K562 (cell line): Measurements from ENCODE around the gene AHI1. TPM values are rescaled to one million over a fixed set of nuclear protein-coding genes. Genes with fewer than 3 reads are reported as not detected.

Source experiments
- ATAC-seq: fragments of 200-7000 bp; cut with Tn5 transposase; 3 replicates; pipeline ENCODE4 v1.9.1; 2020; ENCODE audit warnings: moderate library complexity
- BruUV-seq: library from RNA; stranded (reverse); fragments of 400-500 nt; replicated peaks from 2 replicates; lab custom pipeline; 2021; lab: Mats Ljungman, UMichigan
- CTCF ChIA-PET: fragments of 300-600 bp; formaldehyde crosslinking; extraction: SDS; loops from one replicate; lab custom pipeline; 2021; ENCODE audit warnings: low intra/inter-chr PET ratio; lab: Yijun Ruan, JAX
- POLR2A ChIA-PET: fragments of 300-600, 350-650 bp; sonication (Branson Sonifier 250); formaldehyde crosslinking; extraction: SDS; loops from one replicate; lab custom pipeline; 2021; ENCODE audit warnings: antibody characterized with exemption, inconsistent platforms; lab: Yijun Ruan, JAX
- DNase-seq, 4 experiments: peaks; one replicate each; pipeline versions ENCODE4 v3.0.0 to v3.0.0-alpha.2; 2011 to 2018; ENCODE audit warnings: low spot score in 3 of 4, mixed read lengths in 3 of 4; ENCODE audit errors: extremely low read depth in 1 of 4
- FAIRE-seq: peaks from 2 replicates; lab custom pipeline; 2011; peaks lifted over from hg19 to GRCh38; lab: Jason Lieb, UNC
- H2AFZ ChIP-seq: 2 replicates; pipeline ENCODE4 v1.6.0; 2011; ENCODE audit warnings: low read depth, low read length, control low read depth, inconsistent platforms
- H3K27ac ChIP-seq: fragments of 200-600 bp; 3 replicates; pipeline ENCODE4 v1.8.0; 2011; ENCODE audit warnings: low read depth, mild to moderate bottlenecking, control low read depth, inconsistent platforms, low read length, moderate library complexity, mixed read lengths; ENCODE audit errors: extremely low read depth
- H3K27me3 ChIP-seq, 2 experiments: fragments of 300-600 bp in 1 of 2; 2 replicates in 1 of 2; 3 replicates in 1 of 2; pipeline versions ENCODE4 v1.6.0 to v1.8.0; 2011; ENCODE audit warnings: inconsistent platforms in 2 of 2, low read length in 2 of 2, mild to moderate bottlenecking in 1 of 2, mixed read lengths in 1 of 2, moderate library complexity in 1 of 2; ENCODE audit not compliant: control insufficient read depth in 2 of 2, insufficient read depth in 2 of 2
- H3K36me3 ChIP-seq: fragments of 300-600 bp; 3 replicates; pipeline ENCODE4 v1.8.0; 2011; ENCODE audit warnings: mild to moderate bottlenecking, low read length, inconsistent platforms; ENCODE audit not compliant: control insufficient read depth, insufficient read depth
- H3K4me1 ChIP-seq, 2 experiments: fragments of 200-600 bp in 1 of 2; replicated peaks in 1 of 2; 2 replicates in 1 of 2; 3 replicates in 1 of 2; pipeline versions ENCODE4 v1.5.1 to v1.8.0; 2011; ENCODE audit warnings: inconsistent platforms in 2 of 2, low read length in 2 of 2, mild to moderate bottlenecking in 1 of 2, mixed read lengths in 1 of 2, moderate library complexity in 1 of 2; ENCODE audit not compliant: control insufficient read depth in 2 of 2, insufficient read depth in 2 of 2
- H3K4me2 ChIP-seq: 2 replicates; pipeline ENCODE4 v1.6.1; 2011; ENCODE audit warnings: low read length, control low read depth, inconsistent platforms, mixed read lengths; ENCODE audit not compliant: insufficient read depth
- H3K4me3 ChIP-seq: fragments of 200-600 bp; sonication (generic), shearing (Covaris generic); 2 replicates; pipeline ENCODE4 v1.5.1; 2016; ENCODE audit warnings: control low read depth, inconsistent platforms
- H3K79me2 ChIP-seq: fragments of 200-600 bp; 3 replicates; pipeline ENCODE4 v1.8.0; 2011; ENCODE audit warnings: low read length, inconsistent platforms; ENCODE audit not compliant: control insufficient read depth, insufficient read depth
- H3K9ac ChIP-seq, 2 experiments: 2 replicates each; pipeline versions ENCODE4 v1.6.0 to v1.6.1; 2011; ENCODE audit warnings: low read depth in 2 of 2, low read length in 2 of 2, control low read depth in 1 of 2, inconsistent platforms in 1 of 2, mild to moderate bottlenecking in 1 of 2, mixed read lengths in 1 of 2; ENCODE audit not compliant: insufficient read depth in 1 of 2
- H3K9me1 ChIP-seq: one replicate; pipeline ENCODE4 v1.6.0; 2011; ENCODE audit warnings: inconsistent platforms, mild to moderate bottlenecking, low read length, moderate library complexity; ENCODE audit not compliant: control insufficient read depth, insufficient read depth
- H3K9me3 ChIP-seq: replicated peaks from 2 replicates; pipeline ENCODE4 v1.5.1; 2011; ENCODE audit warnings: low read depth, low read length, inconsistent platforms; ENCODE audit not compliant: control insufficient read depth, insufficient read depth
- H4K20me1 ChIP-seq: replicated peaks from 2 replicates; pipeline ENCODE4 v1.6.1; 2011; ENCODE audit warnings: low read length, inconsistent platforms, mixed read lengths; ENCODE audit not compliant: control insufficient read depth, insufficient read depth
- CC2D1A ChIP-seq: fragments of 450-650 bp; IDR thresholded peaks from 2 replicates; pipeline ENCODE4 v1.6.1; 2017; ENCODE audit warnings: mild to moderate bottlenecking
- CREBBP ChIP-seq: IDR thresholded peaks from one replicate; pipeline ENCODE4 v1.6.1; 2012; ENCODE audit warnings: low read depth, mild to moderate bottlenecking, control low read depth, inconsistent platforms, low read length
- ETS2 ChIP-seq: IDR thresholded peaks from 2 replicates; pipeline ENCODE4 v1.6.1; 2016; ENCODE audit warnings: borderline replicate concordance, missing genetic modification characterization, mild to moderate bottlenecking, moderate library complexity, missing compliant biosample characterization; ENCODE audit not compliant: poor library complexity, severe bottlenecking
- HDAC2 ChIP-seq: fragments of 450-650 bp; IDR thresholded peaks from 2 replicates; pipeline ENCODE4 v1.6.1; 2016; ENCODE audit warnings: mild to moderate bottlenecking
- HMG20B ChIP-seq: fragments of 250-450 bp; sonication (Bioruptor Pico); IDR thresholded peaks from 2 replicates; pipeline ENCODE4 v1.5.0; 2021; ENCODE audit warnings: mild to moderate bottlenecking
- MLLT1 ChIP-seq, 2 experiments: fragments of 450-650 bp; IDR thresholded peaks; 2 replicates each; pipeline ENCODE4 v1.6.1; 2016
- SIN3A ChIP-seq, 2 experiments: fragments of 150-350 bp in 1 of 2; IDR thresholded peaks; 2 replicates each; pipeline ENCODE4 v1.6.1; 2011 to 2016; ENCODE audit warnings: borderline replicate concordance in 2 of 2, low read depth in 2 of 2, low read length in 2 of 2, mild to moderate bottlenecking in 2 of 2, moderate library complexity in 2 of 2; ENCODE audit not compliant: control insufficient read depth in 1 of 2
- ZNF384 ChIP-seq: IDR thresholded peaks from 2 replicates; pipeline ENCODE4 v1.6.1; 2012; ENCODE audit warnings: low read depth, low read length, improper control_type of control experiment
- WGBS: fragments of 100-300 bp; shearing (Covaris generic); methylation state at CpG from one replicate; pipeline ENCODE4 v1.1.6; 2016; ENCODE audit warnings: low coverage, mixed read lengths; ENCODE audit not compliant: insufficient coverage; ENCODE audit errors: missing lambda C conversion rate; 5-methylcytosine and 5-hydroxymethylcytosine counted together
- in situ Hi-C: fragments of 300-500 bp; cut with MboI; formaldehyde crosslinking; loops from 4 replicates; pipeline ENCODE4 v1.15.0; 2018; ENCODE audit warnings: inconsistent platforms, mixed read lengths
- intact Hi-C: fragments of 100-400 bp; cut with micrococcal nuclease; formaldehyde crosslinking; loops from 2 replicates; pipeline ENCODE4 v1.14.2; 2022
- polyA plus RNA-seq, 8 experiments: library from polyadenylated mRNA; depleted of rRNA in 4 of 8; stranded (reverse) in 5 of 8; unstranded in 3 of 8; fragments of >200 nt; fragmentation: Nextera tagmentation in 2 of 8; fragmentation: Illumina TruSeq in 1 of 8; extraction: Ambion mirVana in 2 of 8; extraction: Trizol in 1 of 8; gene quantifications; 2 replicates each; pipeline versions ENCODE4 v1.2.1 to v1.2.3, GENCODE V29; 2011 to 2014; ENCODE audit warnings: inconsistent platforms in 1 of 8, missing spikeins in 1 of 8
- total RNA-seq, 7 experiments: library from RNA; depleted of rRNA in 6 of 7; stranded (reverse); fragments of >200 nt in 6 of 7; fragmentation: Illumina TruSeq in 2 of 7; extraction: Trizol in 2 of 7; gene quantifications; 2 replicates each; pipeline versions ENCODE4 v1.2.1 to v1.2.3, GENCODE V29; 2011 to 2021; ENCODE audit warnings: low replicate concordance in 1 of 7
- TF ChIP-seq, protein P1 (sequence below): IDR thresholded peaks from 2 replicates; pipeline ENCODE4 v1.6.1; 2011; ENCODE audit warnings: borderline replicate concordance, low read depth, mild to moderate bottlenecking, moderate library complexity, low read length; ENCODE audit not compliant: insufficient read depth, poor library complexity, severe bottlenecking
- TF ChIP-seq, protein P2 (sequence below): fragments of 450-650 bp; formaldehyde crosslinking; IDR thresholded peaks from 2 replicates; pipeline ENCODE4 v1.4.0; 2020; ENCODE audit warnings: mild to moderate bottlenecking, moderate library complexity

The AHI1 gene
- total and polyA plus RNA-seq, 9 of the 15 experiments (the other 6 are each of a cell fraction or from before 2014, with no cell fraction given): 24.7 to 54.9 (median 32.2) TPM

DNA sequence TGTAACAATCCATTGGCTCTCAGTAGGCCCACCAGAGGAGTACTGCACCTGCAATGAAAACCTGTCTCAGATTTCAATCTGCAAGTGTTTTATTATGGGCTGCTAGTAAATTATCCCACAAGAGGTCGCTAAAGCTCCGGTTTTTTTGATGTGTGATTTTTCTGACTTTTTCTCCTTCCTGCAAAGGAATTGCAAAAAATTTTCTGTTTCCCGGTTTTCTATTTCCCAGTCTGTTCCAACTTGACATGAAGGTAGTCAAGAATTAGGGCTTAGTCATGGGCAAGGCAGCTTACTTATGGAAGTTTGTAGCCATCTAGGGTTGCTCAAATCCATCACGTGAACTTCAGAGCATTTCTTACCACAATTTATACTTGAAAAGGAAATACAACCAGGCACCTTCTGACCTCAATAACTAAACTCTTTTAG, 38.5 kb upstream of the AHI1 start:
- peak; percentile 81 for ATAC-seq
- in situ Hi-C loops: loop anchor here (5.0 to 10.0 kb wide), 2 partner anchors 79 to 689 kb away; no protein-coding TSS in a partner anchor
- no peak overlapping the region for H3K27ac ChIP-seq
- H3K4me1 ChIP-seq: no peaks in the 10 kb centered on the region
- intact Hi-C loops: loop anchor here (1.0 to 5.0 kb wide), 5 partner anchors 30 to 690 kb away; no protein-coding TSS in a partner anchor
- no peak overlapping the region for H3K4me2 ChIP-seq
- peak; percentile 61 for FAIRE-seq
- WGBS: 2% methylated on average over 4 of the region's 4 CpGs
- H3K9ac ChIP-seq: no peak overlapping the region
- H3K4me3 ChIP-seq: no peak overlapping the region
- DNase-seq: peak; percentile 29 to 53 (median 43)
- no peaks in the 10 kb centered on the region for H3K79me2 ChIP-seq
- H3K27me3 ChIP-seq: no peaks in the 10 kb centered on the region
- CTCF ChIA-PET: interaction anchor here (0.6 to 1.5 kb wide), 5 partner anchors 29 to 690 kb away, joined by 3 to 6 read pairs (median 3); no protein-coding TSS in a partner anchor
- H4K20me1 ChIP-seq: no peaks in the 10 kb centered on the region
- no peaks in the 10 kb centered on the region for H3K36me3 ChIP-seq
- H2AFZ ChIP-seq: no peak overlapping the region
- H3K9me1 ChIP-seq: no peaks in the 10 kb centered on the region
- POLR2A ChIA-PET: interaction anchor here (0.6 to 1.8 kb wide), 7 partner anchors 9 to 483 kb away, joined by 3 to 7 read pairs (median 4); no protein-coding TSS in a partner anchor
- H3K9me3 ChIP-seq: no peaks in the 10 kb centered on the region
- BruUV-seq: no TSS peak
- TF ChIP-seq ZNF384 (0 out of 2 replicates have a peak, but pooled peaks have one; percentile 21), ETS2 (tag) (no peak), SIN3A (IDR thresholded peaks at IDR 0.05; ENCODE audit: borderline replicate concordance in 2 of 2, control insufficient read depth in 1 of 2, low read depth in 2 of 2, low read length in 2 of 2) (no peak), CREBBP (no peak), MLLT1 (IDR thresholded peaks at IDR 0.05) (no peak), HDAC2 (no peak), HMG20B (CRISPR knock-in tag) (0 out of 2 replicates have a peak, but pooled peaks have one; percentile 78), CC2D1A (0 out of 2 replicates have a peak, but pooled peaks have one; percentile 32)
- TF ChIP-seq, protein P1, sequence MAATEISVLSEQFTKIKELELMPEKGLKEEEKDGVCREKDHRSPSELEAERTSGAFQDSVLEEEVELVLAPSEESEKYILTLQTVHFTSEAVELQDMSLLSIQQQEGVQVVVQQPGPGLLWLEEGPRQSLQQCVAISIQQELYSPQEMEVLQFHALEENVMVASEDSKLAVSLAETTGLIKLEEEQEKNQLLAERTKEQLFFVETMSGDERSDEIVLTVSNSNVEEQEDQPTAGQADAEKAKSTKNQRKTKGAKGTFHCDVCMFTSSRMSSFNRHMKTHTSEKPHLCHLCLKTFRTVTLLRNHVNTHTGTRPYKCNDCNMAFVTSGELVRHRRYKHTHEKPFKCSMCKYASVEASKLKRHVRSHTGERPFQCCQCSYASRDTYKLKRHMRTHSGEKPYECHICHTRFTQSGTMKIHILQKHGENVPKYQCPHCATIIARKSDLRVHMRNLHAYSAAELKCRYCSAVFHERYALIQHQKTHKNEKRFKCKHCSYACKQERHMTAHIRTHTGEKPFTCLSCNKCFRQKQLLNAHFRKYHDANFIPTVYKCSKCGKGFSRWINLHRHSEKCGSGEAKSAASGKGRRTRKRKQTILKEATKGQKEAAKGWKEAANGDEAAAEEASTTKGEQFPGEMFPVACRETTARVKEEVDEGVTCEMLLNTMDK: peak; percentile 37
- TF ChIP-seq, protein P2, sequence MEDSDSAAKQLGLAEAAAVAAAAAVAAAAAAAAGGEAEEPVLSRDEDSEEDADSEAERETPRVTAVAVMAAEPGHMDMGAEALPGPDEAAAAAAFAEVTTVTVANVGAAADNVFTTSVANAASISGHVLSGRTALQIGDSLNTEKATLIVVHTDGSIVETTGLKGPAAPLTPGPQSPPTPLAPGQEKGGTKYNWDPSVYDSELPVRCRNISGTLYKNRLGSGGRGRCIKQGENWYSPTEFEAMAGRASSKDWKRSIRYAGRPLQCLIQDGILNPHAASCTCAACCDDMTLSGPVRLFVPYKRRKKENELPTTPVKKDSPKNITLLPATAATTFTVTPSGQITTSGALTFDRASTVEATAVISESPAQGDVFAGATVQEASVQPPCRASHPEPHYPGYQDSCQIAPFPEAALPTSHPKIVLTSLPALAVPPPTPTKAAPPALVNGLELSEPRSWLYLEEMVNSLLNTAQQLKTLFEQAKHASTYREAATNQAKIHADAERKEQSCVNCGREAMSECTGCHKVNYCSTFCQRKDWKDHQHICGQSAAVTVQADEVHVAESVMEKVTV: peak; percentile 68
